ACC112 (cell line): ENCODE measurements around the gene PPP3R1.

Source experiments
- H2AFZ ChIP-seq: fragments of 200-600 bp; sonication (generic); one replicate; pipeline ENCODE4 v1.6.0; 2017; ENCODE audit warnings: antibody characterized with exemption, low read length; ENCODE audit not compliant: unreplicated experiment
- H3K27ac ChIP-seq: fragments of 200-600 bp; sonication (generic); 2 replicates; pipeline ENCODE4 v1.5.1; 2014; ENCODE audit warnings: low read depth, mild to moderate bottlenecking, antibody characterized with exemption, low read length, moderate library complexity
- H3K27me3 ChIP-seq: fragments of 200-600 bp; sonication (generic); 2 replicates; pipeline ENCODE4 v1.6.1; 2014; ENCODE audit warnings: mild to moderate bottlenecking, antibody characterized with exemption, low read length, moderate library complexity, mixed read lengths; ENCODE audit not compliant: insufficient read depth
- H3K36me3 ChIP-seq: fragments of 200-600 bp; sonication (generic); 2 replicates; pipeline ENCODE4 v1.6.1; 2016; ENCODE audit warnings: mild to moderate bottlenecking, antibody characterized with exemption, low read length, moderate library complexity, mixed read lengths; ENCODE audit not compliant: insufficient read depth
- H3K4me1 ChIP-seq: fragments of 200-600 bp; sonication (generic); one replicate; pipeline ENCODE4 v1.6.1; 2016; ENCODE audit warnings: low read length, mixed read lengths; ENCODE audit not compliant: insufficient read depth, unreplicated experiment, control insufficient read depth
- H3K4me3 ChIP-seq: fragments of 200-600 bp; sonication (generic); 2 replicates; pipeline ENCODE4 v1.5.1; 2014; ENCODE audit warnings: mild to moderate bottlenecking, low read depth, low read length
- H3K79me2 ChIP-seq: fragments of 200-600 bp; sonication (generic); one replicate; pipeline ENCODE4 v1.6.0; 2016; ENCODE audit warnings: low read length; ENCODE audit not compliant: control insufficient read depth, unreplicated experiment, insufficient read depth

The PPP3R1 gene

DNA sequence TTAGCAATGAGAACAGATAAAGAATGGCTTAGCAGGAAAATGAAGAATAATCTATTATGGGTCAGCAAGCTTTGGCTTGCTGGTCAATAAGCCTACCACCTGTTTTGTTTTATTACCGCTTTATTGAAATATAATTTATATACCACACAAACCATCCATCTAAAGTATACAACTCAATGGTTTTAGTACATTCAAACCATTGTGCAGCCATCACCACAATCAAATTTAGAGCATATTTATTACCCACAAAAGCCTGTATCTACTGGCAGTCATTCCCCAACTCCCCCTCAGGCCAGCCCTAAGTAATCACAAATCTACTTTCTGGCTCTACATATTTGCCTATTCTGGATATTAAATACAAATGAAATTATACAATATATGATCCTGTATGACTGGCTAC, 17.2 kb downstream of the PPP3R1 start:
- no peak overlapping the region for H2AFZ ChIP-seq
- no peak overlapping the region for H3K4me3 ChIP-seq
- H3K4me1 ChIP-seq = peaks cover 62% of the 10 kb centered on the region
- H3K27me3 ChIP-seq = no peaks in the 10 kb centered on the region
- peaks cover 98% of the 10 kb centered on the region for H3K79me2 ChIP-seq
- H3K36me3 ChIP-seq = no peaks in the 10 kb centered on the region
- H3K27ac ChIP-seq = no peak overlapping the region

DNA sequence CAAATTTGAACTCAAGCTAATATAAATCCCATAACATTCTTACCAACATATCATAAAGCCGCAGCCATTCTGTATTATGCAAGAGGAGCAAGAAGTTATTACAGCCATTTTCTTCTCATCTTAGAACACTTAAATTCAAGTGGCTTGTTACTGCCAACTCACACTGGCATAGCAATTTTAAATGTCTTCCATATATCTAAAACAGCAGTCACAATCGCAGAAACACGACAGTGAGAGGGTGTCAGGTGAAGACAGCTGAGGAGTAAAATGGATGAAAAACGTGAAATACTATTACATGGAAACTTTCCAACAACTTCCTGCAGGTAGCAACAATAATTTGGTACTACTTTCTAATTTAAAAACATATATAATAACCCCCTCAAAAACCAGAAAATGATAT, 17.9 kb downstream of the PPP3R1 start:
- no peaks in the 10 kb centered on the region for H3K27me3 ChIP-seq
- no peaks in the 10 kb centered on the region for H3K36me3 ChIP-seq
- H3K4me1 ChIP-seq = peaks cover 58% of the 10 kb centered on the region
- no peak overlapping the region for H2AFZ ChIP-seq
- H3K27ac ChIP-seq = no peak overlapping the region
- no peak overlapping the region for H3K4me3 ChIP-seq
- H3K79me2 ChIP-seq = peaks cover 98% of the 10 kb centered on the region

DNA sequence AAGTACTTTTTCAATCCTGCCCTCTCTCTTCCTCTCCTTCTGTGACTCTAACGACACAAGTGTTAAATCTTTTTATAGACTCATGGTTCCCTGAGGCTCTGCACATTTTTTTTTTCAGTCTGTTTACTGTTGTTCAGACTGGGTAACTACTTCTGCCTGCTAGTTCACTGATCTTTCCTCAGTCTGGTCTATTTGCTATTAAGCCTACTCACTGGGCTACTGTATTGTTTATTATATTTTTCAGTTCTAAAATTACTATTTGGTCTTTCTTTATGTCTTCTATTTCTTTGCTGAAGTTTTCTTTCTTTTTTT, 21.3 kb downstream of the PPP3R1 start:
- H3K79me2 ChIP-seq = peaks cover 98% of the 10 kb centered on the region
- peak overlapping the region; percentile 19; the same call in 1 of the 2 replicates for H3K4me3 ChIP-seq
- H3K36me3 ChIP-seq = no peaks in the 10 kb centered on the region
- H3K27ac ChIP-seq = peak overlapping the region; percentile 28; the same call in 1 of the 2 replicates
- H3K27me3 ChIP-seq = no peaks in the 10 kb centered on the region
- no peak overlapping the region for H2AFZ ChIP-seq
- H3K4me1 ChIP-seq = peaks cover 36% of the 10 kb centered on the region

DNA sequence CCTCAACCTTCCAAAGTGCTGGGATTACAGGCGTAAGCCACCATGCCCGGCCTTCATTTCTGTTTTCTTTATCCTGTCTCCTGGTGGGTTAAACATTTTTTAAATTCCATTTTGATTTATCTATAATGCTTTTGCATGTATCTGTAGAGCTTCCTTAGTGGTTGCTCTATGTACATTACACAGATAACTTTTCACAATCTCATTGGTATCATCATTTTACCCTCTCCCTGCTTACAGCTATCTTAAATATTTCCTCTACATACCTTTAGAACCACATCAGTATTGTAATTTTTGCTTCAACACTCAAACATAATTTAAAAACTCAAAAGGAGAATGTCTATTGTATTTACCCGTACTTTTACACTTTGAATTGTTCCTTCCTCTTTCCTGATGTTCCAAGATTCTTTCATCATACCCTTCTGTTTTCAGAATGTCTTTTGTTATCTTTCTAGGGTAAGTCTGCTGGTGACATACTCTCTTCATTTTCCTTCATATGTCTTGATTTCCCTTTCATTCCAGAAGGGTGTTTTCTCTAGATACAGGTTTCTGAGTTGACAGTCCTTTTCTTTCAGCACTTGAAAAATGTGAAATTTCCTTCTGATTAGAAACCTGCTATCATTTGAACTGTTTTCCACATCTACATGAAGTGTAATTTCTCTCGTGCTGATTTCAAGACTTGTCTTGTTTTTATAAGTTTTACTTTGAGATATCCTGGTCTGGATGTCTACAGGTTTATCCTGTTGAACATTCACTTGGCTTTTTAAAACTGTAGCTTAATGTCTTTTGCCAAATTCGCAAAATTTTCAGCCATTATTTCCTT, 21.9 kb downstream of the PPP3R1 start:
- Histone ChIP-seq H3K27me3 (no peaks in the 10 kb centered on the region), H2AFZ (no peak overlapping the region), H3K79me2 (peaks cover 98% of the 10 kb centered on the region), H3K4me3 (peak overlapping the region; percentile 19; the same call in 1 of the 2 replicates), H3K36me3 (no peaks in the 10 kb centered on the region), H3K27ac (peak overlapping the region; percentile 28; the same call in 1 of the 2 replicates), H3K4me1 (peaks cover 32% of the 10 kb centered on the region)

DNA sequence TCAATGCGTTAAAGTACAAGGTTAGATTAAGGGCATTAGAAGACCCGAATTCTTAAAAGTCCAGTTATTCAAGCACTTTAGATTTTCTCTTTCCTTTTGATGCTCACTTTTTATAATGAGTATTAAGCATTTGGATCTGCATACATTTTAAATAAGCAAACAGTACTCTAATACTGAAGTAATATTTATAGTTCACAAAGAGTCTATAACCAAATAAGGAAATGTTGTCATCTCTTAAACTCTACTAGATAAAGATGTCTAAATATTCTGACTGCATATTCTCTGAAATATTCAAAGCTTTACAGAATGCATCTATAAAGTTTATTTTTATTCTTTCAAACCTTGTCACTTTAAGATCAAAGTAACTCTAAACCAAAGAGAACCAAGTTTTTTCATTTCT, 25.5 kb downstream of the PPP3R1 start:
- Histone ChIP-seq H3K27me3 (no peaks in the 10 kb centered on the region), H2AFZ (no peak overlapping the region), H3K4me3 (no peak overlapping the region), H3K79me2 (peaks cover 99% of the 10 kb centered on the region), H3K27ac (peak overlapping the region; percentile 7; the same call in 1 of the 2 replicates), H3K4me1 (peaks cover 39% of the 10 kb centered on the region), H3K36me3 (no peaks in the 10 kb centered on the region)

DNA sequence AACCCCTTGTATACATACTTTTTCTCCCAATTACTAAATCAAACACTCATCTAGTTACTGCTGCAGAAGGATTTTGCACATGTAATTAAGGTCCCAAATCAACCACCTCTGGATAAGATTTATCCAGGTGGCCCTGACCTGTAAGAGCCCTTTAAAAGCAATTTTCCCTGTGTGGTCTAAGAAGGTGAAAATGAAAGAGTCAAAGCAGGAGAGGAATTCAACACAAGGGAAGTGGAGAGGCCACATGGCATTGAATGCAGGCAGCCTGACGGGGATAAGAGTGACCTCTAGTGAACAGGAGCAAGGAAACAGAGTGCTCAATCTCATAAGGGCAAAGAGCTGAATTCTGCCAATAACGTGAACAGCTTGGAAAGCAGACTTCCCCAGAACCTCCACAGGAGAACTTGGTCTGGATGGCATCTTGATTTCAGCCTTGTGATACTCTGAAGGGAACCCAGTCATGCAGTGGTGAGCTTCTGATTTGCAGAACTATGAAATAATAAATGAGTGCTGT, 27.2 kb downstream of the PPP3R1 start:
- peaks cover 23% of the 10 kb centered on the region for H3K4me1 ChIP-seq
- H2AFZ ChIP-seq = no peak overlapping the region
- H3K79me2 ChIP-seq = peaks cover 99% of the 10 kb centered on the region
- peak overlapping the region; percentile 0; the same call in 1 of the 2 replicates for H3K27ac ChIP-seq
- H3K36me3 ChIP-seq = peaks cover 5% of the 10 kb centered on the region
- H3K4me3 ChIP-seq = peak overlapping the region; percentile 37; the same call in 1 of the 2 replicates
- H3K27me3 ChIP-seq = no peaks in the 10 kb centered on the region

DNA sequence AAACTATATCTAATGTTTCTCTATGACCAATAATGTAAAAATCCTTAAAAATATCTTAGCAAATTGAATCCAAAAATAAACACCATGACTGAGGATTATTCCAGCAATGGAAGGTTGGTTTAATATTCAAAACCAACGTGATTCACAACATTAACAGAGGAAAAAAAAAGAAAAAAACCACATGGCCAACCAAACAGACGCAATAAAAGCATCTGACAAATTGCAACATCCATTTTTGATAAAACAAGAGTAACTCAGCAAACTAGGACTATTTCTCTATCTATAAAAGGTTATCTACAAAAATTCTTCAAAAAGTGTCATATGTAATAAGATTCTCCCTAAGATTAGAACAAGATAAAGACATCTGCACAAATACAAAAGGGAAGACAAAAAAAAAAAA, 28.9 kb downstream of the PPP3R1 start:
- Histone ChIP-seq H3K27me3 (no peaks in the 10 kb centered on the region), H3K27ac (no peak overlapping the region), H3K4me1 (peaks cover 31% of the 10 kb centered on the region), H2AFZ (no peak overlapping the region), H3K36me3 (peaks cover 5% of the 10 kb centered on the region), H3K79me2 (peaks cover 99% of the 10 kb centered on the region), H3K4me3 (no peak overlapping the region)

DNA sequence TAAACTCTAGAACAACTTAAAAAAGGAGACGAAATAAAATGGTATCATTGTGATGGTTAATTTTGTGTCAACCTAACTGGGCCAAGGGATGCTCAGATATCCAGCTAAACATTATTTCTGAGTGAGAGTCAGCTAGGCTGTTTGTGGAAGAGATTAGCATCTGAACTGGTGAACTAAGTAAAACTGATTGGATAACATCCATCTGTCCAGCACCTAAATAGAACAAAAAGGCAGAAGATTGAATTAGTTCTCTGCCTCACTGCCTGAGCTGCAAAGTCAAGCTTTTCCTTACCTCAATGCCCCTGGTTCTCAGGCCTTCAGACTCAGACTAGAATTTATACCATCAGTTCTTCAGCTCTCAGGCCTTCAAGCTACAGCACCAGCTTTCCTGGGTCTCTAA, 30.0 kb downstream of the PPP3R1 start:
- H3K4me1 ChIP-seq = peaks cover 37% of the 10 kb centered on the region

DNA sequence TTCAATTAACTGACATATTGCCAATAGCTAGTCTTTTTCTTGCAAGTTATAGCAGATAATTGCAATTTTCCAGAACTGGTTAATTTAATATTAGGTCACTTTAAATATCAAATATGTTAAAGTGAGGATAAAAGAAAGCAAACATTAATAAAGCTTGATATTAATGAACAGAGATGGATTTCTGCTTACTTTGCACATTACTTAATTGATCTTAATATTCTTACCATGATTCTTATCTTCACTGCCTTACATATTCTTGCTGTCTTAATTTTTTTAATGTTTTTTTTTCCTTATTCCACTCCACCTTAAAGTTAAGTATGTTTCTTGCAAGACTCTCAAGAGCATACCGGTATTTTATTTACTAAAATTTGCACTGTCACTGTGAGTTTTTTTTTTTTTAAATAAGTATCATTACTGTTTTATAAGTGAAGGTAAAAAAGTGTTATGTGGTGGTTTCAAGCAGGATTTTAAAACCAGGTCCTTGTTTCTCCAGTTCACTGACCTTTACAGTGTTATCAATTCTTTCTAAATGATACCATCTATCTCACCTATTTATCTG, 33.9 kb downstream of the PPP3R1 start:
- Histone ChIP-seq H3K36me3 (peaks cover 14% of the 10 kb centered on the region), H3K27ac (peak overlapping the region; percentile 5; the same call in 1 of the 2 replicates), H3K4me1 (peaks cover 27% of the 10 kb centered on the region), H3K27me3 (no peaks in the 10 kb centered on the region), H2AFZ (no peak overlapping the region), H3K4me3 (peak overlapping the region; percentile 15; the same call in 1 of the 2 replicates), H3K79me2 (peaks cover 97% of the 10 kb centered on the region)

More for the DNA sequence above, 30.0 kb downstream of the PPP3R1 start:
- no peak overlapping the region for H2AFZ ChIP-seq
- no peak overlapping the region for H3K4me3 ChIP-seq
- H3K27me3 ChIP-seq = no peaks in the 10 kb centered on the region
- peaks cover 5% of the 10 kb centered on the region for H3K36me3 ChIP-seq
- H3K79me2 ChIP-seq = peaks cover 99% of the 10 kb centered on the region
- H3K27ac ChIP-seq = no peak overlapping the region

DNA sequence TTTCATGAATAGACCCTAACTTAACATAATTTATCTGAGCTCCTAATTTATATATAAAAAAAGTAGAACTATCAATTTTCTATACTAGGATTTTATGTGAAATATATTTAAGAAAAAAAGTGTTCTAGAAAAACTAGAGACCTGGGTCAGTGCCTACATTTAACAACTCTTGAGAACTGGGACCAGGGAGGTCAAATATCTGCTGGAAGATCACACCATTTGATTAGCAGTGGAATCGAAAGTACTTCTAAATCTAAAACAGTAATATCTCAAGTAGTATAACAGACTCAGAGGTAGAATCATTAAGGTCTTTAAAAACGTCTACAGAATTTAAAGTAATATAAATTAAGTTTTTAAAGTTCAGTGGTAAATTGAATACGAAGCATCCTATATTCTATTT, 34.6 kb downstream of the PPP3R1 start:
- Histone ChIP-seq H3K27ac (peak overlapping the region; percentile 19; the same call in 1 of the 2 replicates), H3K79me2 (peaks cover 97% of the 10 kb centered on the region), H3K4me3 (peak overlapping the region; percentile 15), H3K27me3 (no peaks in the 10 kb centered on the region), H3K36me3 (peaks cover 14% of the 10 kb centered on the region), H3K4me1 (peaks cover 27% of the 10 kb centered on the region), H2AFZ (no peak overlapping the region)
